GM18909 (cell line): ENCODE data around the gene PITX3.

Source experiments
- ATAC-seq: cut with Tn5 transposase; IDR thresholded peaks from one replicate; pipeline ENCODE4 v1.9.1; 2021; ENCODE audit warnings: mild to moderate bottlenecking; ENCODE audit not compliant: unreplicated experiment, poor library complexity

The PITX3 gene

GRCh38 chr10:102241444-102242117 is at the start of gene PITX3:
TSS of gene PITX3 (minus strand) at chr10:102241512. CDS start at chr10:102232080, 9,432 bp downstream.
- ATAC-seq = peak; percentile 45

- no peak for ATAC-seq
Measured at GRCh38 chr10:102289840-102290239, 48.5 kb upstream of the PITX3 start.

- no peak for ATAC-seq
Measured at GRCh38 chr10:102289356-102289755, 48.0 kb upstream of the PITX3 start.

GRCh38 chr10:102287991-102288390 is 46.7 kb upstream of the PITX3 start:
- ATAC-seq = no peak

- no peak for ATAC-seq
Measured at GRCh38 chr10:102287538-102287937, 46.2 kb upstream of the PITX3 start.

- ATAC-seq = no peak
Measured at GRCh38 chr10:102286216-102286615, 44.9 kb upstream of the PITX3 start.

- ATAC-seq = no peak
Measured at GRCh38 chr10:102285133-102285532, 43.8 kb upstream of the PITX3 start.

GRCh38 chr10:102284531-102284930 is 43.2 kb upstream of the PITX3 start:
- no peak for ATAC-seq

- ATAC-seq = no peak
Measured at GRCh38 chr10:102283890-102284289, 42.6 kb upstream of the PITX3 start.

GRCh38 chr10:102283488-102283887 is 42.2 kb upstream of the PITX3 start:
- no peak for ATAC-seq

GRCh38 chr10:102281102-102281487 is 39.8 kb upstream of the PITX3 start:
- ATAC-seq = no peak

GRCh38 chr10:102280397-102281101 is 39.2 kb upstream of the PITX3 start:
- no peak for ATAC-seq

GRCh38 chr10:102279104-102279503 is 37.8 kb upstream of the PITX3 start:
- ATAC-seq = no peak

GRCh38 chr10:102275343-102275742 is 34.0 kb upstream of the PITX3 start:
- ATAC-seq = no peak

GRCh38 chr10:102274062-102274461 is 32.8 kb upstream of the PITX3 start:
- ATAC-seq = no peak

- ATAC-seq = no peak
Measured at GRCh38 chr10:102269017-102269416, 27.7 kb upstream of the PITX3 start.

GRCh38 chr10:102268375-102268888 is 27.1 kb upstream of the PITX3 start:
- no peak for ATAC-seq

- ATAC-seq = no peak
Measured at GRCh38 chr10:102267748-102268147, 26.4 kb upstream of the PITX3 start.

GRCh38 chr10:102266670-102267069 is 25.4 kb upstream of the PITX3 start:
- ATAC-seq = no peak

- no peak for ATAC-seq
Measured at GRCh38 chr10:102264371-102264770, 23.1 kb upstream of the PITX3 start.

GRCh38 chr10:102262744-102263370 is 21.5 kb upstream of the PITX3 start:
- ATAC-seq = no peak
